ENCODE measurements around the gene PAPOLA. TPM values are rescaled to one million over a fixed set of nuclear protein-coding genes. Genes with fewer than 3 reads are reported as not detected.

The PAPOLA gene
- total RNA-seq, 1 experiment from 2014 or later: 194 TPM

- H3K27ac Mint-ChIP-seq (ENCODE audit: low read depth, unreplicated experiment): peak overlapping the region; percentile 17
- TF ChIP-seq CTCF (IDR thresholded peaks at IDR 0.05; ENCODE audit: unreplicated experiment): no peak
- ChIA-PET CTCF (interaction anchor here (0.6 kb wide), 1 partner anchor 10 kb away, joined by 3 read pairs; no protein-coding TSS in a partner anchor), POLR2A (no interaction called here)
- intact Hi-C loops (cut with micrococcal nuclease): no loop called here
- no TSS peak for BruUV-seq (replicated peaks)
- H3K4me1 Mint-ChIP-seq (ENCODE audit: insufficient read depth, unreplicated experiment): no peaks in the 10 kb centered on the region
- peaks cover 83% of the 10 kb centered on the region for H3K36me3 Mint-ChIP-seq (ENCODE audit: insufficient read depth, unreplicated experiment)
- H3K4me3 Mint-ChIP-seq (ENCODE audit: unreplicated experiment): no peak overlapping the region
- no peaks in the 10 kb centered on the region for H3K27me3 Mint-ChIP-seq (ENCODE audit: insufficient read depth, unreplicated experiment)
- no peak for DNase-seq (ENCODE audit: unreplicated experiment)
- no peaks in the 10 kb centered on the region for H3K9me3 Mint-ChIP-seq (ENCODE audit: unreplicated experiment)
Measured at GRCh38 chr14:96554315-96554910, 52.2 kb downstream of the PAPOLA start.

DNA sequence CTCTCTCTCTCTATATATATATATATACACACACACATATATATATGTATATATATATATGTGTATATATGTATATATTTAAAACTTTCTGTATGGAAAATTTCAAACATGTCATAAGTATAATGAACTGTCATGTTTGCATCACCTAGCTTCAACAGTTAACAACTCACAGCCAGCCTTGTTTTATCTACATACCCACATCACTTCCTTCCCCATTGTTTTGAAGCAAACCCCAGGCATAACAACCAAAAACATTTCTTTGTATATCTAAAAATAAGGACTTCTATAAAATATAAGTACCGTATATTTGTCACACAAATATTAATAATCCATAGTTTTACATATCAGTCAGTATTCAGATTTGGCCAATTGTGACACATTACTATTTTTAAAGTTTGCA is 57.4 kb downstream of the PAPOLA start:
- peaks cover 89% of the 10 kb centered on the region for H3K36me3 Mint-ChIP-seq (ENCODE audit: insufficient read depth, unreplicated experiment)
- no peaks in the 10 kb centered on the region for H3K27me3 Mint-ChIP-seq (ENCODE audit: insufficient read depth, unreplicated experiment)
- POLR2A ChIA-PET: no interaction called here
- TF ChIP-seq CTCF (IDR thresholded peaks at IDR 0.05; ENCODE audit: unreplicated experiment): no peak
- BruUV-seq (replicated peaks): no TSS peak
- no peak overlapping the region for H3K27ac Mint-ChIP-seq (ENCODE audit: low read depth, unreplicated experiment)
- no peak overlapping the region for H3K4me3 Mint-ChIP-seq (ENCODE audit: unreplicated experiment)
- no peaks in the 10 kb centered on the region for H3K9me3 Mint-ChIP-seq (ENCODE audit: unreplicated experiment)
- CTCF ChIA-PET: interaction anchor here (0.6 to 1.3 kb wide), 3 partner anchors 11 to 211 kb away, joined by 3 to 4 read pairs (median 3); no protein-coding TSS in a partner anchor
- intact Hi-C loops (cut with micrococcal nuclease): no loop called here
- DNase-seq (ENCODE audit: unreplicated experiment): no peak
- no peaks in the 10 kb centered on the region for H3K4me1 Mint-ChIP-seq (ENCODE audit: insufficient read depth, unreplicated experiment)

- ChIA-PET CTCF (interaction anchor here (0.7 to 5.0 kb wide), 3 partner anchors 10 to 18 kb away, joined by 3 to 46 read pairs (median 20); no protein-coding TSS in a partner anchor), POLR2A (interaction anchor here (1.2 kb wide), 1 partner anchor 177 kb away, joined by 3 read pairs; no protein-coding TSS in a partner anchor)
- Mint-ChIP-seq H3K27ac (ENCODE audit: low read depth, unreplicated experiment) (peak overlapping the region; percentile 67), H3K4me3 (ENCODE audit: unreplicated experiment) (no peak overlapping the region), H3K27me3 (ENCODE audit: insufficient read depth, unreplicated experiment) (no peaks in the 10 kb centered on the region), H3K4me1 (ENCODE audit: insufficient read depth, unreplicated experiment) (no peaks in the 10 kb centered on the region), H3K9me3 (ENCODE audit: unreplicated experiment) (no peaks in the 10 kb centered on the region), H3K36me3 (ENCODE audit: insufficient read depth, unreplicated experiment) (peaks cover 69% of the 10 kb centered on the region)
- TF ChIP-seq CTCF (IDR thresholded peaks at IDR 0.05; ENCODE audit: unreplicated experiment): no peak
- BruUV-seq (replicated peaks): no TSS peak
- intact Hi-C loops (cut with micrococcal nuclease): no loop called here
- DNase-seq (ENCODE audit: unreplicated experiment): no peak
Measured at GRCh38 chr14:96564389-96564788, 62.2 kb downstream of the PAPOLA start.

GRCh38 chr14:96565811-96566210 is 63.6 kb downstream of the PAPOLA start:
- BruUV-seq (replicated peaks): no TSS peak
- ChIA-PET CTCF (interaction anchor here (1.3 to 5.0 kb wide), 7 partner anchors 11 to 294 kb away, joined by 3 to 46 read pairs (median 19); no protein-coding TSS in a partner anchor), POLR2A (interaction anchor here (1.0 kb wide), 1 partner anchor 8 kb away, joined by 4 read pairs; no protein-coding TSS in a partner anchor)
- H3K4me1 Mint-ChIP-seq (ENCODE audit: insufficient read depth, unreplicated experiment): no peaks in the 10 kb centered on the region
- no peak for TF ChIP-seq CTCF (IDR thresholded peaks at IDR 0.05; ENCODE audit: unreplicated experiment)
- no peak overlapping the region for H3K4me3 Mint-ChIP-seq (ENCODE audit: unreplicated experiment)
- intact Hi-C loops (cut with micrococcal nuclease): loop anchor here (5.0 kb wide), 2 partner anchors 176 to 286 kb away; no protein-coding TSS in a partner anchor
- no peak overlapping the region for H3K27ac Mint-ChIP-seq (ENCODE audit: low read depth, unreplicated experiment)
- no peaks in the 10 kb centered on the region for H3K9me3 Mint-ChIP-seq (ENCODE audit: unreplicated experiment)
- no peak for DNase-seq (ENCODE audit: unreplicated experiment)
- H3K27me3 Mint-ChIP-seq (ENCODE audit: insufficient read depth, unreplicated experiment): no peaks in the 10 kb centered on the region
- peaks cover 61% of the 10 kb centered on the region for H3K36me3 Mint-ChIP-seq (ENCODE audit: insufficient read depth, unreplicated experiment)
